Purkinje cell (primary cell): ENCODE data around the gene MAST2. TPM values are rescaled to one million over a fixed set of nuclear protein-coding genes. Genes with fewer than 3 reads are reported as not detected.

Experiments
- polyA plus RNA-seq: library from polyadenylated mRNA; unstranded; fragments of >200 nt; fragmentation: Nextera tagmentation; gene quantifications from 2 replicates; pipeline ENCODE4 v1.2.1, GENCODE V29; 2014

MAST2 gene
- 0.50 and 0.99 TPM in 2 replicates for polyA plus RNA-seq

DNA sequence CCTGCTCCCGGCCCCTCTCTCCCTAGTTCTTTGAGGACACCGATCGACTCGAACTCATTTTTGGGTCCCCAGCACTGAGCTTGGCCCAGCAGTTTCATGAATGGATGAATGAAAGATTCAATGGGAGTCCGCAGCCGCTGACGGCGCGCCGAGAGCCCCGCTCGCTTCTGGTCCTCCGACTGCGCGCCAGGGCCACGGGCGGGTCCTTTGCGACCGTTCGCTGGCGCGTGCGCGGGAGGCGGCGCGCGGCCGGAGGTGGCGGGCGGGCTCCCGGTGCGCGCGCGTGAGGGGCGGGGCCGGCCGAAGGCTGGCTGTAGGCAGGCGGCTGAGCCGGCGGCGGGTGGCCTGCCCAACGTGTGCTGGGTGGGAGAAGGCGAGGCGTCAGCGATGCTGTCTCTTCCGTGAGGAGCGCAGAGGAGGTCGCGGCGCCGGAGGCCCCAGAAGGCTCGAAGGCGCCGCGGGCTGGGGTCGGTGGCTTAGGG lies at the start of gene MAST2:
MAST2 (plus strand) TSS at position 314 of the 482 bp plus-strand sequence. CDS start 284 bp downstream, outside the sequence.

Other genes starting within 250 kb of the MAST2 start
- gene NASP, start 219.6 kb upstream of the MAST2 start, polyA plus RNA-seq, result 17.1 and 34.7 TPM in 2 replicates
- gene CCDC17, start 179.6 kb upstream of the MAST2 start, polyA plus RNA-seq, result not detected in 2 replicates
- gene GPBP1L1, start 117.1 kb upstream of the MAST2 start, polyA plus RNA-seq, result 13.8 and 27.9 TPM in 2 replicates
- gene TMEM69, start 115.4 kb upstream of the MAST2 start, polyA plus RNA-seq, result 25.8 and 63.7 TPM in 2 replicates
- gene IPP, start 53.0 kb upstream of the MAST2 start, polyA plus RNA-seq, result 0.53 and 2.5 TPM in 2 replicates